ENCODE measurements around the gene SLC34A1.

SLC34A1 gene

DNA sequence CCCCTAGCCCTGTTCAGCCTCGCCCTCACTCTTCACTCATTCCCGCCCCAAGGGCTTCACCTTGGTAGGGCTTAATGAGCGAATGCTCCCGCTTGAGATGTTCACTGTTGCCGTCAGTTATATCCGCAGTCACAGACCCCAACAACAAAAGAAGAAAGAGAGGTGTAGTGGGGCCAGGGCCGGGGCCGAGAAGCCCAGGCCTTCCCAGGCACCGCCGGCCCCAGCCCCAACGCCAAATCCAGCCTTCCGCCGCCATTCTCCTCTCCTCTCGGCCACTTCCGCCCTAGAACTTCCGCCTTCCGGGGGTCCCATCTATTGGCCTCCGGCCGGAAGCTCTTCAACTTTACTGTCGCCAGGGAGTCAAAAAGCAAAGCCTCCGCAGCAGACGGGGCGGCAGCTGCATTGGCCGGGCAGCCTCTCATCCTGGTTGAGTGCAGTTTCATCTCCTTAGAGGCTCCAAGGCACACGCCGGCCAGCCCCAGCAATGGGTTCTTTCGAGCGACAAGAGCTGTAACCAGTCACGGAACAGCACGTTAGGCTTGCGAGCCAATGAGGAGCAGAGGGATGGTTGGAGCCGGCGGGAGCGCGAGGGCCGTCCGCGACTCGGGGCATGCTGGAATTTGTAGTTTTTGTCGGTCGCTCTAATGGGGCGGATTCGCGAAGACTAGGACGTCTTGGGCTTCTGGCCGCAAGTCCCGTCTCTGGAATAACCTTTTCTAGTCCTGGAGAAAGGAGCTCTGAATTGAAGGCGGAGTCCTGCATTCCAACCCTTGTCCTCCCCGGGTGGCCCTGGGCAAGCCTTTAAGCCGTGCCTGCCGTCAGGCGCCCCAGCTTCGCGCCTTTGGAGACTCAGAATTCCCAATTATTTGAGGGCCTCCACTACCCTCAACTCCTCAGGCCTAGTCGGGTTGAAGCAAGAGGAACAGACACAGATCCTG is 32.6 kb upstream of the SLC34A1 start, which contains the start of gene LMAN2 (continued):
- TF ChIP-seq, protein P1, sequence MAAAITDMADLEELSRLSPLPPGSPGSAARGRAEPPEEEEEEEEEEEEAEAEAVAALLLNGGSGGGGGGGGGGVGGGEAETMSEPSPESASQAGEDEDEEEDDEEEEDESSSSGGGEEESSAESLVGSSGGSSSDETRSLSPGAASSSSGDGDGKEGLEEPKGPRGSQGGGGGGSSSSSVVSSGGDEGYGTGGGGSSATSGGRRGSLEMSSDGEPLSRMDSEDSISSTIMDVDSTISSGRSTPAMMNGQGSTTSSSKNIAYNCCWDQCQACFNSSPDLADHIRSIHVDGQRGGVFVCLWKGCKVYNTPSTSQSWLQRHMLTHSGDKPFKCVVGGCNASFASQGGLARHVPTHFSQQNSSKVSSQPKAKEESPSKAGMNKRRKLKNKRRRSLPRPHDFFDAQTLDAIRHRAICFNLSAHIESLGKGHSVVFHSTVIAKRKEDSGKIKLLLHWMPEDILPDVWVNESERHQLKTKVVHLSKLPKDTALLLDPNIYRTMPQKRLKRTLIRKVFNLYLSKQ (tag by site-specific recombination; IDR thresholded peaks at IDR 0.05; ENCODE audit: borderline replicate concordance): no peak
- TF ChIP-seq ZNF837 (tag by site-specific recombination; IDR thresholded peaks at IDR 0.05): no peak
- TF ChIP-seq ZSCAN16 (tag by site-specific recombination; IDR thresholded peaks at IDR 0.05): no peak
- TF ChIP-seq, protein P2, sequence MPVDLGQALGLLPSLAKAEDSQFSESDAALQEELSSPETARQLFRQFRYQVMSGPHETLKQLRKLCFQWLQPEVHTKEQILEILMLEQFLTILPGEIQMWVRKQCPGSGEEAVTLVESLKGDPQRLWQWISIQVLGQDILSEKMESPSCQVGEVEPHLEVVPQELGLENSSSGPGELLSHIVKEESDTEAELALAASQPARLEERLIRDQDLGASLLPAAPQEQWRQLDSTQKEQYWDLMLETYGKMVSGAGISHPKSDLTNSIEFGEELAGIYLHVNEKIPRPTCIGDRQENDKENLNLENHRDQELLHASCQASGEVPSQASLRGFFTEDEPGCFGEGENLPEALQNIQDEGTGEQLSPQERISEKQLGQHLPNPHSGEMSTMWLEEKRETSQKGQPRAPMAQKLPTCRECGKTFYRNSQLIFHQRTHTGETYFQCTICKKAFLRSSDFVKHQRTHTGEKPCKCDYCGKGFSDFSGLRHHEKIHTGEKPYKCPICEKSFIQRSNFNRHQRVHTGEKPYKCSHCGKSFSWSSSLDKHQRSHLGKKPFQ (tag by site-specific recombination; IDR thresholded peaks at IDR 0.05): no peak
- no peak for TF ChIP-seq ZNF157 (tag by site-specific recombination; IDR thresholded peaks at IDR 0.05)
- TF ChIP-seq, protein P3, sequence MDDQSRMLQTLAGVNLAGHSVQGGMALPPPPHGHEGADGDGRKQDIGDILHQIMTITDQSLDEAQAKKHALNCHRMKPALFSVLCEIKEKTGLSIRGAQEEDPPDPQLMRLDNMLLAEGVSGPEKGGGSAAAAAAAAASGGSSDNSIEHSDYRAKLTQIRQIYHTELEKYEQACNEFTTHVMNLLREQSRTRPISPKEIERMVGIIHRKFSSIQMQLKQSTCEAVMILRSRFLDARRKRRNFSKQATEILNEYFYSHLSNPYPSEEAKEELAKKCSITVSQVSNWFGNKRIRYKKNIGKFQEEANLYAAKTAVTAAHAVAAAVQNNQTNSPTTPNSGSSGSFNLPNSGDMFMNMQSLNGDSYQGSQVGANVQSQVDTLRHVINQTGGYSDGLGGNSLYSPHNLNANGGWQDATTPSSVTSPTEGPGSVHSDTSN (CRISPR knock-in tag; IDR thresholded peaks at IDR 0.05): peak; percentile 81
- TF ChIP-seq ZNF114 (tag by site-specific recombination; IDR thresholded peaks at IDR 0.05): no peak
- TF ChIP-seq HOXC10 (CRISPR knock-in tag; IDR thresholded peaks at IDR 0.05): no peak
- TF ChIP-seq, protein P4, sequence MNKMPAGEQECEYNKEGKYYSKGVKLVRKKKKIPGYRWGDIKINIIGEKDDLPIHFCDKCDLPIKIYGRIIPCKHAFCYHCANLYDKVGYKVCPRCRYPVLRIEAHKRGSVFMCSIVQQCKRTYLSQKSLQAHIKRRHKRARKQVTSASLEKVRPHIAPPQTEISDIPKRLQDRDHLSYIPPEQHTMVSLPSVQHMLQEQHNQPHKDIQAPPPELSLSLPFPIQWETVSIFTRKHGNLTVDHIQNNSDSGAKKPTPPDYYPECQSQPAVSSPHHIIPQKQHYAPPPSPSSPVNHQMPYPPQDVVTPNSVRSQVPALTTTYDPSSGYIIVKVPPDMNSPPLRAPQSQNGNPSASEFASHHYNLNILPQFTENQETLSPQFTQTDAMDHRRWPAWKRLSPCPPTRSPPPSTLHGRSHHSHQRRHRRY (tag by site-specific recombination; IDR thresholded peaks at IDR 0.05): no peak
- TF ChIP-seq, protein P5, sequence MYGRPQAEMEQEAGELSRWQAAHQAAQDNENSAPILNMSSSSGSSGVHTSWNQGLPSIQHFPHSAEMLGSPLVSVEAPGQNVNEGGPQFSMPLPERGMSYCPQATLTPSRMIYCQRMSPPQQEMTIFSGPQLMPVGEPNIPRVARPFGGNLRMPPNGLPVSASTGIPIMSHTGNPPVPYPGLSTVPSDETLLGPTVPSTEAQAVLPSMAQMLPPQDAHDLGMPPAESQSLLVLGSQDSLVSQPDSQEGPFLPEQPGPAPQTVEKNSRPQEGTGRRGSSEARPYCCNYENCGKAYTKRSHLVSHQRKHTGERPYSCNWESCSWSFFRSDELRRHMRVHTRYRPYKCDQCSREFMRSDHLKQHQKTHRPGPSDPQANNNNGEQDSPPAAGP (tag by site-specific recombination; IDR thresholded peaks at IDR 0.05): peak; percentile 60
- no peak for TF ChIP-seq ZFP3 (tag by site-specific recombination; IDR thresholded peaks at IDR 0.05; ENCODE audit: low read depth)
- peak; percentile 96 for TF ChIP-seq ZNF660 (tag by site-specific recombination; IDR thresholded peaks at IDR 0.05)
- TF ChIP-seq, protein P6, sequence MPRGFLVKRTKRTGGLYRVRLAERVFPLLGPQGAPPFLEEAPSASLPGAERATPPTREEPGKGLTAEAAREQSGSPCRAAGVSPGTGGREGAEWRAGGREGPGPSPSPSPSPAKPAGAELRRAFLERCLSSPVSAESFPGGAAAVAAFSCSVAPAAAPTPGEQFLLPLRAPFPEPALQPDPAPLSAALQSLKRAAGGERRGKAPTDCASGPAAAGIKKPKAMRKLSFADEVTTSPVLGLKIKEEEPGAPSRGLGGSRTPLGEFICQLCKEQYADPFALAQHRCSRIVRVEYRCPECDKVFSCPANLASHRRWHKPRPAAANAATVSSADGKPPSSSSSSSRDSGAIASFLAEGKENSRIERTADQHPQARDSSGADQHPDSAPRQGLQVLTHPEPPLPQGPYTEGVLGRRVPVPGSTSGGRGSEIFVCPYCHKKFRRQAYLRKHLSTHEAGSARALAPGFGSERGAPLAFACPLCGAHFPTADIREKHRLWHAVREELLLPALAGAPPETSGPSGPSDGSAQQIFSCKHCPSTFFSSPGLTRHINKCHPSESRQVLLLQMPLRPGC (tag by site-specific recombination; IDR thresholded peaks at IDR 0.05): peak; percentile 75; the same call in 1 of the 2 replicates
- no peak for TF ChIP-seq ZNF433 (tag by site-specific recombination; IDR thresholded peaks at IDR 0.05; ENCODE audit: low read depth)
- no peak for TF ChIP-seq ZNF830 (tag by site-specific recombination; IDR thresholded peaks at IDR 0.05; ENCODE audit: low read depth)
- TF ChIP-seq ZFP37 (tag by site-specific recombination; IDR thresholded peaks at IDR 0.05): peak; percentile 76
- TF ChIP-seq, protein P7, sequence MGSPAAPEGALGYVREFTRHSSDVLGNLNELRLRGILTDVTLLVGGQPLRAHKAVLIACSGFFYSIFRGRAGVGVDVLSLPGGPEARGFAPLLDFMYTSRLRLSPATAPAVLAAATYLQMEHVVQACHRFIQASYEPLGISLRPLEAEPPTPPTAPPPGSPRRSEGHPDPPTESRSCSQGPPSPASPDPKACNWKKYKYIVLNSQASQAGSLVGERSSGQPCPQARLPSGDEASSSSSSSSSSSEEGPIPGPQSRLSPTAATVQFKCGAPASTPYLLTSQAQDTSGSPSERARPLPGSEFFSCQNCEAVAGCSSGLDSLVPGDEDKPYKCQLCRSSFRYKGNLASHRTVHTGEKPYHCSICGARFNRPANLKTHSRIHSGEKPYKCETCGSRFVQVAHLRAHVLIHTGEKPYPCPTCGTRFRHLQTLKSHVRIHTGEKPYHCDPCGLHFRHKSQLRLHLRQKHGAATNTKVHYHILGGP (tag by site-specific recombination; IDR thresholded peaks at IDR 0.05): no peak; the same call in 1 of the 2 replicates
- peak; percentile 98 for TF ChIP-seq ZNF2 (tag by site-specific recombination; IDR thresholded peaks at IDR 0.05)
- no peak for TF ChIP-seq ZNF221 (tag by site-specific recombination; IDR thresholded peaks at IDR 0.05; ENCODE audit: borderline replicate concordance)
- TF ChIP-seq SALL2 (tag by site-specific recombination; IDR thresholded peaks at IDR 0.05; ENCODE audit: borderline replicate concordance): no peak
- no peak for TF ChIP-seq ZNF707 (tag by site-specific recombination; IDR thresholded peaks at IDR 0.05)
- TF ChIP-seq ZNF146 (tag by site-specific recombination; IDR thresholded peaks at IDR 0.05): 0 out of 2 replicates have a peak, but pooled peaks have one; percentile 18
- no peak; the same call in 1 of the 2 replicates for TF ChIP-seq GLI4 (tag by site-specific recombination; IDR thresholded peaks at IDR 0.05)
- no peak for TF ChIP-seq ZNF140 (tag by site-specific recombination; IDR thresholded peaks at IDR 0.05)
- TF ChIP-seq ZNF501 (tag by site-specific recombination; IDR thresholded peaks at IDR 0.05): peak; percentile 96
- peak; percentile 88 for TF ChIP-seq SP7 (tag by site-specific recombination; IDR thresholded peaks at IDR 0.05)
- TF ChIP-seq ZNF155 (tag by site-specific recombination; IDR thresholded peaks at IDR 0.05): no peak
- TF ChIP-seq MEIS1 (CRISPR knock-in tag; IDR thresholded peaks at IDR 0.05; ENCODE audit: borderline replicate concordance): no peak
- TF ChIP-seq, protein P8, sequence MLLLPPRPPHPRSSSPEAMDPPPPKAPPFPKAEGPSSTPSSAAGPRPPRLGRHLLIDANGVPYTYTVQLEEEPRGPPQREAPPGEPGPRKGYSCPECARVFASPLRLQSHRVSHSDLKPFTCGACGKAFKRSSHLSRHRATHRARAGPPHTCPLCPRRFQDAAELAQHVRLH (tag by site-specific recombination; IDR thresholded peaks at IDR 0.05): peak; percentile 88
- TF ChIP-seq ZNF701 (tag by site-specific recombination; IDR thresholded peaks at IDR 0.05): no peak

Measured in HEK293 (cell line).